H9 (cell line): ENCODE measurements around the gene KLHDC1. TPM values are rescaled to one million over a fixed set of nuclear protein-coding genes. Genes with fewer than 3 reads are reported as not detected.

ENCODE experiments used
- DNase-seq: peaks from one replicate; pipeline ENCODE4 v3.0.0-alpha.2; 2017
- H2AFZ ChIP-seq: one replicate; pipeline ENCODE4 v1.6.1; 2013; ENCODE audit warnings: mild to moderate bottlenecking, low read length, control low read depth, moderate library complexity
- H2AK5ac ChIP-seq: 2 replicates; pipeline ENCODE4 v1.6.1; 2013; ENCODE audit warnings: low read length, control low read depth, mixed read lengths; ENCODE audit not compliant: insufficient read length
- H2BK120ac ChIP-seq: one replicate; pipeline ENCODE4 v1.6.1; 2013; ENCODE audit warnings: low read depth, mild to moderate bottlenecking, low read length, control low read depth, inconsistent platforms; ENCODE audit not compliant: poor library complexity, severe bottlenecking
- H2BK12ac ChIP-seq: 2 replicates; pipeline ENCODE4 v1.6.1; 2013; ENCODE audit warnings: low read length, control low read depth, mixed read lengths, low read depth; ENCODE audit not compliant: insufficient read length
- H2BK15ac ChIP-seq: 2 replicates; pipeline ENCODE4 v1.6.1; 2013; ENCODE audit warnings: low read depth, low read length, control low read depth
- H2BK20ac ChIP-seq: one replicate; pipeline ENCODE4 v1.6.1; 2013; ENCODE audit warnings: low read depth, mild to moderate bottlenecking, low read length, control low read depth, inconsistent platforms; ENCODE audit not compliant: poor library complexity, severe bottlenecking
- H2BK5ac ChIP-seq: 2 replicates; pipeline ENCODE4 v1.6.1; 2013; ENCODE audit warnings: low read length, control low read depth, mixed read lengths; ENCODE audit not compliant: insufficient read length
- H3K14ac ChIP-seq: 2 replicates; pipeline ENCODE4 v1.6.1; 2013; ENCODE audit warnings: low read length, control low read depth; ENCODE audit not compliant: insufficient read depth
- H3K18ac ChIP-seq: 2 replicates; pipeline ENCODE4 v1.6.1; 2013; ENCODE audit warnings: low read depth, mild to moderate bottlenecking, mixed read lengths, low read length, control low read depth; ENCODE audit not compliant: insufficient read length
- H3K23ac ChIP-seq: 2 replicates; pipeline ENCODE4 v1.6.1; 2013; ENCODE audit warnings: low read length, control low read depth, mixed read lengths, low read depth; ENCODE audit not compliant: insufficient read length
- H3K23me2 ChIP-seq: 2 replicates; pipeline ENCODE4 v1.6.1; 2013; ENCODE audit warnings: low read depth, mild to moderate bottlenecking, mixed read lengths, low read length, control low read depth; ENCODE audit not compliant: insufficient read length, poor library complexity, severe bottlenecking
- H3K27ac ChIP-seq: 2 replicates; pipeline ENCODE4 v1.5.1; 2013; ENCODE audit warnings: low read length, control low read depth, mixed read lengths, low read depth; ENCODE audit not compliant: insufficient read length
- H3K27me3 ChIP-seq: 2 replicates; pipeline ENCODE4 v1.6.1; 2013; ENCODE audit warnings: low read length, control low read depth, inconsistent platforms; ENCODE audit not compliant: insufficient read depth
- H3K4ac ChIP-seq: 2 replicates; pipeline ENCODE4 v1.6.1; 2013; ENCODE audit warnings: low read depth, mild to moderate bottlenecking, control low read depth, inconsistent platforms, low read length, moderate library complexity
- H3K4me1 ChIP-seq: 2 replicates; pipeline ENCODE4 v1.6.1; 2013; ENCODE audit warnings: low read length, control low read depth, inconsistent platforms; ENCODE audit not compliant: insufficient read depth
- H3K4me2 ChIP-seq: 2 replicates; pipeline ENCODE4 v1.6.1; 2013; ENCODE audit warnings: low read length, control low read depth, mixed read lengths; ENCODE audit not compliant: insufficient read length, insufficient read depth
- H3K56ac ChIP-seq: 2 replicates; pipeline ENCODE4 v1.6.1; 2013; ENCODE audit warnings: low read depth, mild to moderate bottlenecking, mixed read lengths, low read length, control low read depth; ENCODE audit not compliant: insufficient read length
- H3K79me1 ChIP-seq: 2 replicates; pipeline ENCODE4 v1.6.1; 2013; ENCODE audit warnings: low read depth, mild to moderate bottlenecking, moderate library complexity, low read length, control low read depth, inconsistent platforms; ENCODE audit not compliant: insufficient read depth, poor library complexity, severe bottlenecking
- H3K79me2 ChIP-seq: 2 replicates; pipeline ENCODE4 v1.6.1; 2013; ENCODE audit warnings: low read length, control low read depth, inconsistent platforms; ENCODE audit not compliant: insufficient read depth
- H3K9ac ChIP-seq: 2 replicates; pipeline ENCODE4 v1.6.1; 2013; ENCODE audit warnings: low read length, control low read depth, mixed read lengths; ENCODE audit not compliant: insufficient read length; ENCODE audit errors: extremely low read depth
- H3K9me3 ChIP-seq: one replicate; pipeline ENCODE4 v1.6.1; 2013; ENCODE audit warnings: low read depth, low read length, inconsistent platforms; ENCODE audit not compliant: control insufficient read depth
- H3T11ph ChIP-seq: one replicate; pipeline ENCODE4 v1.6.1; 2013; ENCODE audit warnings: mild to moderate bottlenecking, low read length, control low read depth, inconsistent platforms
- H4K20me1 ChIP-seq: one replicate; pipeline ENCODE4 v1.6.1; 2013; ENCODE audit not compliant: control insufficient read depth, insufficient read length, insufficient read depth
- H4K5ac ChIP-seq: 2 replicates; pipeline ENCODE4 v1.6.1; 2013; ENCODE audit warnings: low read depth, mild to moderate bottlenecking, mixed read lengths, low read length, control low read depth; ENCODE audit not compliant: insufficient read length
- H4K8ac ChIP-seq: replicated peaks from 2 replicates; pipeline ENCODE4 v1.6.1; 2013; ENCODE audit warnings: low read length, control low read depth, mixed read lengths, low read depth; ENCODE audit not compliant: insufficient read length
- H4K91ac ChIP-seq: 2 replicates; pipeline ENCODE4 v1.6.1; 2013; ENCODE audit warnings: low read depth, mild to moderate bottlenecking, moderate library complexity, mixed read lengths, low read length, control low read depth; ENCODE audit not compliant: insufficient read length
- H3K27ac Mint-ChIP-seq, 3 experiments: 2 replicates in 2 of 3; 3 replicates in 1 of 3; pipeline ENCODE4 v1.8.0; 2020 to 2021; ENCODE audit warnings: mixed read lengths in 3 of 3, mild to moderate bottlenecking in 1 of 3, moderate library complexity in 1 of 3
- H3K27me3 Mint-ChIP-seq: 2 replicates; pipeline ENCODE4 v1.8.0; 2021; ENCODE audit warnings: low read depth, mild to moderate bottlenecking, moderate library complexity, mixed read lengths
- H3K36me3 Mint-ChIP-seq, 3 experiments: 2 replicates in 2 of 3; 3 replicates in 1 of 3; pipeline ENCODE4 v1.8.0; 2020 to 2021; ENCODE audit warnings: low read depth in 3 of 3, mixed read lengths in 3 of 3; ENCODE audit not compliant: insufficient read depth in 1 of 3
- H3K4me1 Mint-ChIP-seq, 2 experiments: 2 replicates each; pipeline ENCODE4 v1.8.0; 2020; ENCODE audit warnings: mixed read lengths in 2 of 2
- H3K4me3 Mint-ChIP-seq, 2 experiments: 2 replicates in 1 of 2; 3 replicates in 1 of 2; pipeline ENCODE4 v1.8.0; 2020 to 2021; ENCODE audit warnings: mild to moderate bottlenecking in 2 of 2, mixed read lengths in 2 of 2, moderate library complexity in 1 of 2
- H3K9me3 Mint-ChIP-seq, 2 experiments: 2 replicates in 1 of 2; 3 replicates in 1 of 2; pipeline ENCODE4 v1.8.0; 2020; ENCODE audit warnings: mild to moderate bottlenecking in 2 of 2, mixed read lengths in 2 of 2, moderate library complexity in 1 of 2
- CTCF ChIP-seq: fragments of 200-600 bp; sonication (generic); conservative IDR thresholded peaks from 3 replicates; pipeline ENCODE4 v1.8.0; 2021; ENCODE audit warnings: antibody characterized with exemption, mild to moderate bottlenecking
- WGBS: extraction: QIAGEN DNeasy Blood & Tissue Kit; methylation state at CpG from one replicate; pipeline ENCODE4 v1.1.7; 2013; ENCODE audit warnings: missing lambda C conversion rate, low lambda C conversion rate, mixed read lengths; ENCODE audit not compliant: insufficient read length; ENCODE audit errors: extremely low coverage; 5-methylcytosine and 5-hydroxymethylcytosine counted together
- total RNA-seq: library from RNA; stranded (reverse); gene quantifications from 2 replicates; pipeline ENCODE4 v1.2.1, GENCODE V29; 2021

The KLHDC1 gene
- total RNA-seq, 1 experiment from 2014 or later = not detected

- Mint-ChIP-seq H3K9me3 (0 out of 5 replicates have a peak, but pooled peaks cover 0 to 3% of the 10 kb centered on the region in 2 experiments), H3K36me3 (peaks cover 0 to 9% (median 8%) of the 10 kb centered on the region in 3 experiments; a peak in 5 of 7 replicates), H3K4me1 (peaks cover 25% of the 10 kb centered on the region in 2 experiments), H3K27ac (peak overlapping the region in 2 of 3 experiments; percentile 23 to 100; a peak in 2 of 7 replicates), H3K27me3 (no peaks in the 10 kb centered on the region), H3K4me3 (peak overlapping the region; percentile 94 to 99)
- H3K79me1 ChIP-seq = no peaks in the 10 kb centered on the region
- DNase-seq = no peak
- no peak overlapping the region for H3K56ac ChIP-seq
- no peak overlapping the region for H2BK12ac ChIP-seq
- no peak for TF ChIP-seq CTCF
- no peaks in the 10 kb centered on the region for H3K9me3 ChIP-seq
- H3K4ac ChIP-seq = no peak overlapping the region
- H4K20me1 ChIP-seq = no peaks in the 10 kb centered on the region
- H3K4me1 ChIP-seq = peaks cover 5% of the 10 kb centered on the region
- peak overlapping the region; percentile 94 for H3K4me2 ChIP-seq
- no peak overlapping the region for H4K5ac ChIP-seq
- peak overlapping the region; percentile 97 for H3K9ac ChIP-seq
- H2AFZ ChIP-seq = no peak overlapping the region
- H2BK5ac ChIP-seq = no peak overlapping the region
- no peak overlapping the region for H2BK120ac ChIP-seq
- H2AK5ac ChIP-seq = no peak overlapping the region
- H3K23me2 ChIP-seq = peaks cover 18% of the 10 kb centered on the region
- no peaks in the 10 kb centered on the region for H3K27me3 ChIP-seq
- no peak overlapping the region for H3K23ac ChIP-seq
- no peak overlapping the region for H2BK20ac ChIP-seq
- peaks cover 5% of the 10 kb centered on the region; the same call in 1 of the 2 replicates for H3K79me2 ChIP-seq
- no peak overlapping the region for H3K14ac ChIP-seq
- no peak overlapping the region for H3T11ph ChIP-seq
- WGBS = no CpG with 5 or more reads among the region's 15 CpGs
- H2BK15ac ChIP-seq = no peak overlapping the region
- H4K8ac ChIP-seq = no peak overlapping the region
- no peak overlapping the region for H4K91ac ChIP-seq
- H3K27ac ChIP-seq = no peak overlapping the region
- H3K18ac ChIP-seq = no peak overlapping the region
Observed at GRCh38 chr14:49769581-49770211, 76.8 kb downstream of the KLHDC1 start.
